CD4-positive, alpha-beta T cell treated with Interleukin-4 for 1 hour (primary cell): Measurements from ENCODE around the gene LSAMP.
"Not testable (repeated sequence)": the region's sequence is repeated elsewhere in the genome, so short reads cannot be mapped to it uniquely, and the experiment has no call there.

Source experiments
- DNase-seq, 2 donors: peaks; one replicate each; pipeline ENCODE4 v3.0.0-alpha.2; 2020 to 2022

LSAMP gene

GRCh38 chr3:116233711-116234357, 211.5 kb downstream of the LSAMP start:
- no peak for DNase-seq

GRCh38 chr3:116230431-116231020, 214.8 kb downstream of the LSAMP start:
- no peak for DNase-seq

- no peak for DNase-seq
These were observed 219.0 kb downstream of the LSAMP start for GRCh38 chr3:116226266-116226665.

- no peak for DNase-seq
These were observed 228.5 kb downstream of the LSAMP start for GRCh38 chr3:116216761-116217160.

GRCh38 chr3:116211901-116212300, 233.4 kb downstream of the LSAMP start:
- DNase-seq: no peak

GRCh38 chr3:116208830-116209229, 236.5 kb downstream of the LSAMP start:
- DNase-seq: not testable (repeated sequence)

- no peak for DNase-seq
These were observed 244.2 kb downstream of the LSAMP start for GRCh38 chr3:116200956-116201690.

GRCh38 chr3:116199063-116199462, 246.2 kb downstream of the LSAMP start:
- DNase-seq: no peak

- DNase-seq: no peak
These were observed 247.2 kb downstream of the LSAMP start for GRCh38 chr3:116198087-116198486.

- no peak for DNase-seq
These were observed 252.8 kb downstream of the LSAMP start for GRCh38 chr3:116192464-116192863.

- no peak for DNase-seq
These were observed 253.9 kb downstream of the LSAMP start for GRCh38 chr3:116191409-116191808.

- no peak for DNase-seq
These were observed 255.2 kb downstream of the LSAMP start for GRCh38 chr3:116190095-116190494.

GRCh38 chr3:116188231-116188785, 257.0 kb downstream of the LSAMP start:
- no peak for DNase-seq

- no peak for DNase-seq
These were observed 259.2 kb downstream of the LSAMP start for GRCh38 chr3:116186049-116186448.

- no peak for DNase-seq
These were observed 264.1 kb downstream of the LSAMP start for GRCh38 chr3:116181159-116181558.

- DNase-seq: no peak
These were observed 266.2 kb downstream of the LSAMP start for GRCh38 chr3:116179091-116179490.

- DNase-seq: no peak
These were observed 268.2 kb downstream of the LSAMP start for GRCh38 chr3:116176974-116177555.

- no peak for DNase-seq
These were observed 279.2 kb downstream of the LSAMP start for GRCh38 chr3:116166121-116166520.

- no peak for DNase-seq
These were observed 279.6 kb downstream of the LSAMP start for GRCh38 chr3:116165641-116166040.

- no peak for DNase-seq
These were observed 280.2 kb downstream of the LSAMP start for GRCh38 chr3:116165135-116165534.

- DNase-seq: no peak
These were observed 281.2 kb downstream of the LSAMP start for GRCh38 chr3:116164039-116164438.

GRCh38 chr3:116161575-116162525, 283.4 kb downstream of the LSAMP start:
- DNase-seq: no peak
